OCI-LY7 (cell line): Measurements from ENCODE around the gene PAK1. TPM values are rescaled to one million over a fixed set of nuclear protein-coding genes. Genes with fewer than 3 reads are reported as not detected.

Source experiments
- BruUV-seq: library from RNA; stranded (reverse); fragments of 400-500 nt; replicated peaks from 2 replicates; lab custom pipeline; 2021; lab: Mats Ljungman, UMichigan
- CTCF ChIA-PET: fragments of 300-600 bp; sonication (Branson Sonifier 250); formaldehyde crosslinking; loops from one replicate; lab custom pipeline; 2022; ENCODE audit warnings: antibody characterized with exemption; ENCODE audit not compliant: unreplicated experiment; lab: Charles Lee
- POLR2A ChIA-PET: fragments of 300-600 bp; sonication (Branson Sonifier 250); formaldehyde crosslinking; loops from one replicate; lab custom pipeline; 2022; ENCODE audit warnings: antibody characterized with exemption; lab: Charles Lee
- DNase-seq: peaks from one replicate; pipeline ENCODE4 v3.0.0-alpha.2; 2015; ENCODE audit warnings: low spot score
- H2AFZ ChIP-seq: fragments of 200-600 bp; sonication (generic), shearing (Covaris generic); 2 replicates; pipeline ENCODE4 v1.6.1; 2014; ENCODE audit warnings: mild to moderate bottlenecking, antibody characterized with exemption, low read length, moderate library complexity
- H3K27ac ChIP-seq: fragments of 200-600 bp; sonication (generic); 2 replicates; pipeline ENCODE4 v1.5.1; 2014; ENCODE audit warnings: mixed run types, low read depth, mild to moderate bottlenecking, moderate library complexity, low read length, inconsistent platforms; ENCODE audit not compliant: poor library complexity, severe bottlenecking
- H3K36me3 ChIP-seq: fragments of 200-600 bp; sonication (generic); 2 replicates; pipeline ENCODE4 v1.6.1; 2014; ENCODE audit warnings: mild to moderate bottlenecking, antibody characterized with exemption, low read length, moderate library complexity, mixed read lengths; ENCODE audit not compliant: insufficient read depth
- H3K4me1 ChIP-seq: fragments of 200-600 bp; sonication (generic); 2 replicates; pipeline ENCODE4 v1.5.1; 2014; ENCODE audit warnings: mild to moderate bottlenecking, low read length; ENCODE audit not compliant: insufficient read depth, poor library complexity, severe bottlenecking
- H3K4me2 ChIP-seq: fragments of 200-600 bp; sonication (generic); 2 replicates; pipeline ENCODE4 v1.6.1; 2014; ENCODE audit warnings: mild to moderate bottlenecking, low read length
- H3K4me3 ChIP-seq: fragments of 200-600 bp; sonication (generic); 2 replicates; pipeline ENCODE4 v1.5.1; 2014; ENCODE audit warnings: mild to moderate bottlenecking, low read depth, low read length; ENCODE audit not compliant: poor library complexity, severe bottlenecking
- H3K79me2 ChIP-seq: fragments of 200-600 bp; sonication (generic); 2 replicates; pipeline ENCODE4 v1.6.1; 2016; ENCODE audit warnings: low read depth, mild to moderate bottlenecking, low read length, moderate library complexity, mixed read lengths; ENCODE audit not compliant: insufficient read depth
- H3K9me2 ChIP-seq: fragments of 200-600 bp; sonication (generic); 2 replicates; pipeline ENCODE4 v1.6.1; 2016; ENCODE audit warnings: mild to moderate bottlenecking, low read length, mixed read lengths; ENCODE audit not compliant: insufficient read depth
- H3K9me3 ChIP-seq: fragments of 200-600 bp; sonication (generic); 2 replicates; pipeline ENCODE4 v1.6.1; 2014; ENCODE audit warnings: mild to moderate bottlenecking, mixed run types, low read length, mixed read lengths
- H4K20me1 ChIP-seq: fragments of 200-600 bp; sonication (generic); 2 replicates; pipeline ENCODE4 v1.6.1; 2014; ENCODE audit warnings: mild to moderate bottlenecking, antibody characterized with exemption, low read length, moderate library complexity, mixed read lengths; ENCODE audit not compliant: insufficient read depth
- EZH2phosphoT487 ChIP-seq: fragments of 200-600 bp; sonication (generic); IDR thresholded peaks from 2 replicates; pipeline ENCODE4 v1.6.1; 2018; ENCODE audit warnings: low read depth, borderline replicate concordance, mild to moderate bottlenecking, mixed run types, antibody characterized with exemption, low read length, moderate library complexity, mixed read lengths
- intact Hi-C: fragments of 100-400 bp; cut with micrococcal nuclease; formaldehyde crosslinking; loops from one replicate; pipeline ENCODE4 v1.10.0; 2022; ENCODE audit not compliant: unreplicated experiment
- total RNA-seq, 2 experiments: library from RNA; depleted of rRNA in 1 of 2; stranded (reverse); fragments of >200 nt in 1 of 2; shearing (Covaris generic) in 1 of 2; gene quantifications; 2 replicates each; pipeline ENCODE4 v1.2.3, GENCODE V29; 2014 to 2022
- TF ChIP-seq, protein P1 (sequence below): fragments of 200-600 bp; sonication (generic); conservative IDR thresholded peaks from 2 replicates; pipeline ENCODE4 v1.5.1; 2014; ENCODE audit warnings: mild to moderate bottlenecking, antibody characterized with exemption, low read length, moderate library complexity, mixed read lengths

PAK1 gene
- total RNA-seq, 2 experiments from 2014 or later, result 1.0 to 3.4 TPM

DNA sequence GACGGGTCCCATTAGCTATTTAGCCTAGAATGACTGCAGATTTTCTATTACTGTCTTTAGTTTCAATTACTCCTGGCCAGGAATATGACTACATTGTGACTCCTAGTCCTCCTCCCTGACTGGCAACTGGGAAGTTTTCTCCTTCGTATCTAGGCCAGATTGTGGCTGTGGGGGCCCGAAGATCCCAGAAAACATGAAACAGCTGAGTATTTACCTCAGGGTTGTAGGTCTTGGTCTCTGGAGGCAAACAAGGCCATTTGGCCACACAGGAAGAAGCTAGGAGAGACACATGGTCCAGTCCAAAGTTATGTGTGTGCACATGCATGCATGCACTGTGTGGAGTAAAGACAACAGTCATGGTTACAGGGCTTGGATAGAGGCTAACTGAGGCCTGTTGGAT, 162.2 kb downstream of the PAK1 start:
- TF ChIP-seq EZH2phosphoT487, result no peak
- TF ChIP-seq, protein P1, sequence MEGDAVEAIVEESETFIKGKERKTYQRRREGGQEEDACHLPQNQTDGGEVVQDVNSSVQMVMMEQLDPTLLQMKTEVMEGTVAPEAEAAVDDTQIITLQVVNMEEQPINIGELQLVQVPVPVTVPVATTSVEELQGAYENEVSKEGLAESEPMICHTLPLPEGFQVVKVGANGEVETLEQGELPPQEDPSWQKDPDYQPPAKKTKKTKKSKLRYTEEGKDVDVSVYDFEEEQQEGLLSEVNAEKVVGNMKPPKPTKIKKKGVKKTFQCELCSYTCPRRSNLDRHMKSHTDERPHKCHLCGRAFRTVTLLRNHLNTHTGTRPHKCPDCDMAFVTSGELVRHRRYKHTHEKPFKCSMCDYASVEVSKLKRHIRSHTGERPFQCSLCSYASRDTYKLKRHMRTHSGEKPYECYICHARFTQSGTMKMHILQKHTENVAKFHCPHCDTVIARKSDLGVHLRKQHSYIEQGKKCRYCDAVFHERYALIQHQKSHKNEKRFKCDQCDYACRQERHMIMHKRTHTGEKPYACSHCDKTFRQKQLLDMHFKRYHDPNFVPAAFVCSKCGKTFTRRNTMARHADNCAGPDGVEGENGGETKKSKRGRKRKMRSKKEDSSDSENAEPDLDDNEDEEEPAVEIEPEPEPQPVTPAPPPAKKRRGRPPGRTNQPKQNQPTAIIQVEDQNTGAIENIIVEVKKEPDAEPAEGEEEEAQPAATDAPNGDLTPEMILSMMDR, result no peak
- no peaks in the 10 kb centered on the region for H4K20me1 ChIP-seq
- ChIA-PET POLR2A (interaction anchor here (0.5 kb wide), 1 partner anchor 61 kb away, joined by 3 read pairs; no protein-coding TSS in a partner anchor), CTCF (no interaction called here)
- H3K36me3 ChIP-seq, result no peaks in the 10 kb centered on the region
- no TSS peak for BruUV-seq
- no peak for DNase-seq
- no peak overlapping the region for H2AFZ ChIP-seq
- H3K4me2 ChIP-seq, result no peak overlapping the region
- H3K27ac ChIP-seq, result no peak overlapping the region
- H3K79me2 ChIP-seq, result no peaks in the 10 kb centered on the region
- intact Hi-C loops, result no loop called here
- no peaks in the 10 kb centered on the region for H3K9me3 ChIP-seq
- H3K4me3 ChIP-seq, result no peak overlapping the region
- H3K4me1 ChIP-seq, result no peaks in the 10 kb centered on the region
- H3K9me2 ChIP-seq, result no peaks in the 10 kb centered on the region

DNA sequence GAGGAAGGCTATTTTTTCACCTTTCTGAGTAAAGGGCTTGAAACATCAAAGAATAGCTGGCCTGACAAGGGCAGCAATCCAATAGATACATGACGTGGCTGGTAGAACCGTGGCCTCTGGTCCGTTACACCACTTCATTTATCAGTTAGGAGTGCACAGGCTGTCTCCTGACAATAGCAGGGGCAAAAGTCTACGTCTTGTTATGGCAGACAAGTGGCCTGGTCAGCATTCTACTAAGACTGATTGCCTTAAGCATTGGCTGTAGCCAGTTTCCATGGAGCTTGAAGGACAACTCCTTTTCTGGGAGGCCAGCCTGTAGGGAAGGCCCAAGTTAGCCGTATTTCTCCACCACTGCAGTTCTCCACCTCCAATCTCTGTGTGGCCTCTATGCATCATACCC, 163.2 kb downstream of the PAK1 start:
- no peak for TF ChIP-seq EZH2phosphoT487
- TF ChIP-seq, protein P1, result no peak
- H3K9me2 ChIP-seq, result no peaks in the 10 kb centered on the region
- H3K36me3 ChIP-seq, result no peaks in the 10 kb centered on the region
- no peaks in the 10 kb centered on the region for H3K4me1 ChIP-seq
- H2AFZ ChIP-seq, result no peak overlapping the region
- H3K27ac ChIP-seq, result no peak overlapping the region
- BruUV-seq, result no TSS peak
- H3K9me3 ChIP-seq, result no peaks in the 10 kb centered on the region
- no peak for DNase-seq
- intact Hi-C loops, result no loop called here
- H3K4me3 ChIP-seq, result no peak overlapping the region
- ChIA-PET CTCF (no interaction called here), POLR2A (no interaction called here)
- H3K79me2 ChIP-seq, result no peaks in the 10 kb centered on the region
- no peaks in the 10 kb centered on the region for H4K20me1 ChIP-seq
- H3K4me2 ChIP-seq, result no peak overlapping the region

DNA sequence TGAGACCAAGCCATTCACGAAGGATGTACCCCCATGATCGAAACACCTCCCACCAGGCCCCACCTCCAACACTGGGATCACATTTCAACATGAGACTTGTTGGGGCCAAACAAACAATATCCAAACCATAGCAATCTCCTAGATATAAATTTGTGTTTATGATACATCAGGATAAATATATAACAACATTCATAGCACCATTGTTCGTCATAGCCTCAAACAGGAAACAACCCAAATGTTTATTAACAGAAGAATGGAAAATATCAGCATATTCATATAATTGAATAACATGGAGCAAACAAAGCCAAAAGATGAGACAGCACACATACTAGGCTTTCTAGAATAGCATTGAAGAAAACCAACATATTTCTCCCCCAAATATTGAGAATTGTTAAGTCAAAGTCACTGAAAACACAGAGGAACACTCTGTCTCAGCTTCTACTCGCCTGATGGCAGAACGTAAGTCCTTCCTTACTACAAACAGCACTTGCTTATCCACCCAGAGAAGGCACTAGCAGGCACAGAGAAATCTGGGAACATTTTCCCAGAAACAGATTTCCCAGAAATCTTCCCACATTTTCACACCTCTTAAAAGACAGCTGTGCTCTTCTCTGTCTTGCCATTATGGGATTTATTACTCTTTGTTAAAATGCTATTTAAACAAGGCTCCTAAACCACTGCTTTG, 164.4 kb downstream of the PAK1 start:
- intact Hi-C loops, result no loop called here

More for the DNA sequence above, 164.4 kb downstream of the PAK1 start:
- Histone ChIP-seq H3K4me2 (no peak overlapping the region), H3K4me3 (no peak overlapping the region), H3K9me2 (no peaks in the 10 kb centered on the region), H3K4me1 (no peaks in the 10 kb centered on the region), H3K79me2 (no peaks in the 10 kb centered on the region), H3K27ac (no peak overlapping the region), H4K20me1 (no peaks in the 10 kb centered on the region), H3K9me3 (no peaks in the 10 kb centered on the region), H2AFZ (no peak overlapping the region), H3K36me3 (no peaks in the 10 kb centered on the region)
- POLR2A ChIA-PET, result no interaction called here
- TF ChIP-seq, protein P1, result no peak
- TF ChIP-seq EZH2phosphoT487, result no peak
- BruUV-seq, result no TSS peak
- CTCF ChIA-PET, result no interaction called here
- DNase-seq, result no peak
